A673 (cell line): ENCODE results near the gene CMTM8. TPM values are rescaled to one million over a fixed set of nuclear protein-coding genes. Genes with fewer than 3 reads are reported as not detected.

Experiments
- BruUV-seq: library from RNA; stranded (reverse); fragments of 400-500 nt; replicated peaks from 2 replicates; lab custom pipeline; 2021; lab: Mats Ljungman, UMichigan
- CTCF ChIA-PET: fragments of 300-600 bp; sonication (Branson Sonifier 250); formaldehyde crosslinking; loops from one replicate; lab custom pipeline; 2022; ENCODE audit warnings: antibody characterized with exemption; lab: Charles Lee
- POLR2A ChIA-PET: fragments of 300-600 bp; sonication (Branson Sonifier 250); formaldehyde crosslinking; loops from one replicate; lab custom pipeline; 2022; ENCODE audit warnings: antibody characterized with exemption; ENCODE audit not compliant: low non-redundant PET; lab: Charles Lee
- DNase-seq: peaks from one replicate; pipeline ENCODE4 v3.0.0-alpha.2; 2015; ENCODE audit warnings: low spot score
- H3K27ac ChIP-seq: fragments of 200-600 bp; sonication (generic); 2 replicates; pipeline ENCODE4 v1.5.1; 2016; ENCODE audit warnings: mixed run types, low read depth, mild to moderate bottlenecking, mixed read lengths, antibody characterized with exemption, low read length; ENCODE audit not compliant: poor library complexity, severe bottlenecking
- H3K27me3 ChIP-seq: fragments of 200-600 bp; sonication (generic); replicated peaks from 2 replicates; pipeline ENCODE4 v1.6.1; 2017; ENCODE audit warnings: mixed run types, low read depth, mild to moderate bottlenecking, mixed read lengths, antibody characterized with exemption, low read length; ENCODE audit not compliant: insufficient read depth, poor library complexity
- H3K36me3 ChIP-seq: fragments of 200-600 bp; sonication (generic); 2 replicates; pipeline ENCODE4 v1.6.1; 2016; ENCODE audit warnings: mixed run types, mild to moderate bottlenecking, mixed read lengths, antibody characterized with exemption, low read length; ENCODE audit not compliant: insufficient read depth, poor library complexity, severe bottlenecking
- H3K4me1 ChIP-seq: fragments of 200-600 bp; sonication (generic); 2 replicates; pipeline ENCODE4 v1.6.1; 2017; ENCODE audit warnings: mixed run types, mild to moderate bottlenecking, mixed read lengths, antibody characterized with exemption, low read length; ENCODE audit not compliant: insufficient read depth, poor library complexity, severe bottlenecking
- H3K4me3 ChIP-seq: fragments of 200-600 bp; sonication (generic); 2 replicates; pipeline ENCODE4 v1.5.1; 2016; ENCODE audit warnings: low read depth, mixed run types, mild to moderate bottlenecking, mixed read lengths, low read length; ENCODE audit not compliant: poor library complexity, severe bottlenecking
- H3K9me3 ChIP-seq: fragments of 200-600 bp; sonication (generic); 2 replicates; pipeline ENCODE4 v1.6.1; 2016; ENCODE audit warnings: mixed run types, low read depth, mild to moderate bottlenecking, mixed read lengths, antibody characterized with exemption, low read length; ENCODE audit not compliant: poor library complexity, severe bottlenecking
- CTCF ChIP-seq: fragments of 300-800, 200-600 bp; sonication (generic); conservative IDR thresholded peaks from 2 replicates; pipeline ENCODE4 v1.5.1; 2017; ENCODE audit warnings: low read depth, mild to moderate bottlenecking, antibody characterized with exemption, low read length, moderate library complexity, mixed read lengths
- EZH2 ChIP-seq: fragments of 200-600 bp; sonication (generic); IDR thresholded peaks from 2 replicates; pipeline ENCODE4 v1.6.1; 2017; ENCODE audit warnings: borderline replicate concordance, low read depth, mild to moderate bottlenecking, mixed read lengths, antibody characterized with exemption, low read length; ENCODE audit not compliant: poor library complexity, severe bottlenecking
- intact Hi-C: fragments of 100-400 bp; cut with micrococcal nuclease; formaldehyde crosslinking; loops from one replicate; pipeline ENCODE4 v1.10.0; 2022; ENCODE audit not compliant: unreplicated experiment
- total RNA-seq: library from RNA; stranded (reverse); gene quantifications from 2 replicates; pipeline ENCODE4 v1.2.3, GENCODE V29; 2021

The CMTM8 gene
- total RNA-seq, 1 experiment from 2014 or later, result 2.1 TPM

GRCh38 chr3:32274306-32274705 lies 35.8 kb downstream of the CMTM8 start:
- no peak for TF ChIP-seq CTCF
- no peak for TF ChIP-seq EZH2
- ChIA-PET POLR2A (no interaction called here), CTCF (interaction anchor here (0.6 kb wide), 1 partner anchor 14 kb away, joined by 6 read pairs; no protein-coding TSS in a partner anchor)
- Histone ChIP-seq H3K27me3 (no peaks in the 10 kb centered on the region), H3K4me3 (no peak overlapping the region), H3K4me1 (no peaks in the 10 kb centered on the region), H3K9me3 (no peaks in the 10 kb centered on the region), H3K36me3 (no peaks in the 10 kb centered on the region), H3K27ac (no peak overlapping the region)
- no peak for DNase-seq
- no TSS peak for BruUV-seq
- intact Hi-C loops, result no loop called here

GRCh38 chr3:32275506-32275905 lies 37.0 kb downstream of the CMTM8 start:
- H3K27me3 ChIP-seq, result no peaks in the 10 kb centered on the region
- TF ChIP-seq EZH2 (no peak), CTCF (no peak)
- ChIA-PET CTCF (no interaction called here), POLR2A (no interaction called here)
- H3K4me3 ChIP-seq, result no peak overlapping the region
- H3K36me3 ChIP-seq, result no peaks in the 10 kb centered on the region
- H3K27ac ChIP-seq, result no peak overlapping the region
- no TSS peak for BruUV-seq
- DNase-seq, result no peak
- no peaks in the 10 kb centered on the region for H3K4me1 ChIP-seq
- H3K9me3 ChIP-seq, result no peaks in the 10 kb centered on the region
- intact Hi-C loops, result no loop called here

- H3K27me3 ChIP-seq, result no peaks in the 10 kb centered on the region
- TF ChIP-seq CTCF (no peak), EZH2 (no peak)
- no peak overlapping the region for H3K4me3 ChIP-seq
- POLR2A ChIA-PET, result no interaction called here
- DNase-seq, result no peak
- intact Hi-C loops, result no loop called here
- H3K27ac ChIP-seq, result no peak overlapping the region
- CTCF ChIA-PET, result no interaction called here
- BruUV-seq, result no TSS peak
- no peaks in the 10 kb centered on the region for H3K4me1 ChIP-seq
- no peaks in the 10 kb centered on the region for H3K36me3 ChIP-seq
- H3K9me3 ChIP-seq, result no peaks in the 10 kb centered on the region
These were observed 37.9 kb downstream of the CMTM8 start for GRCh38 chr3:32276279-32276841.
